VCaP (cell line): ENCODE data around the gene RGPD8.
"Not testable (repeated sequence)": the region's sequence is repeated elsewhere in the genome, so short reads cannot be mapped to it uniquely, and the experiment has no call there.

Experiments used
- H3K27ac ChIP-seq: fragments of 450-650 bp; 2 replicates; pipeline ENCODE4 v1.5.1; 2017
- TF ChIP-seq, protein P1 (sequence below): fragments of 450-650 bp; conservative IDR thresholded peaks from 2 replicates; pipeline ENCODE4 v1.5.1; 2017; ENCODE audit warnings: mild to moderate bottlenecking, moderate library complexity

RGPD8 gene

GRCh38 chr2:112451317-112451716 is 17.9 kb upstream of the RGPD8 start:
- TF ChIP-seq, protein P1, sequence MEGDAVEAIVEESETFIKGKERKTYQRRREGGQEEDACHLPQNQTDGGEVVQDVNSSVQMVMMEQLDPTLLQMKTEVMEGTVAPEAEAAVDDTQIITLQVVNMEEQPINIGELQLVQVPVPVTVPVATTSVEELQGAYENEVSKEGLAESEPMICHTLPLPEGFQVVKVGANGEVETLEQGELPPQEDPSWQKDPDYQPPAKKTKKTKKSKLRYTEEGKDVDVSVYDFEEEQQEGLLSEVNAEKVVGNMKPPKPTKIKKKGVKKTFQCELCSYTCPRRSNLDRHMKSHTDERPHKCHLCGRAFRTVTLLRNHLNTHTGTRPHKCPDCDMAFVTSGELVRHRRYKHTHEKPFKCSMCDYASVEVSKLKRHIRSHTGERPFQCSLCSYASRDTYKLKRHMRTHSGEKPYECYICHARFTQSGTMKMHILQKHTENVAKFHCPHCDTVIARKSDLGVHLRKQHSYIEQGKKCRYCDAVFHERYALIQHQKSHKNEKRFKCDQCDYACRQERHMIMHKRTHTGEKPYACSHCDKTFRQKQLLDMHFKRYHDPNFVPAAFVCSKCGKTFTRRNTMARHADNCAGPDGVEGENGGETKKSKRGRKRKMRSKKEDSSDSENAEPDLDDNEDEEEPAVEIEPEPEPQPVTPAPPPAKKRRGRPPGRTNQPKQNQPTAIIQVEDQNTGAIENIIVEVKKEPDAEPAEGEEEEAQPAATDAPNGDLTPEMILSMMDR: no peak
- H3K27ac ChIP-seq: no peak overlapping the region

GRCh38 chr2:112449854-112450253 is 16.4 kb upstream of the RGPD8 start:
- H3K27ac ChIP-seq: no peak overlapping the region
- TF ChIP-seq, protein P1: no peak

GRCh38 chr2:112444256-112444655 is 10.8 kb upstream of the RGPD8 start:
- not testable (repeated sequence) for H3K27ac ChIP-seq

GRCh38 chr2:112438603-112439261 is 5.3 kb upstream of the RGPD8 start:
- H3K27ac ChIP-seq: not testable (repeated sequence)

GRCh38 chr2:112437405-112437831 is 4.0 kb upstream of the RGPD8 start:
- not testable (repeated sequence) for H3K27ac ChIP-seq

DNA sequence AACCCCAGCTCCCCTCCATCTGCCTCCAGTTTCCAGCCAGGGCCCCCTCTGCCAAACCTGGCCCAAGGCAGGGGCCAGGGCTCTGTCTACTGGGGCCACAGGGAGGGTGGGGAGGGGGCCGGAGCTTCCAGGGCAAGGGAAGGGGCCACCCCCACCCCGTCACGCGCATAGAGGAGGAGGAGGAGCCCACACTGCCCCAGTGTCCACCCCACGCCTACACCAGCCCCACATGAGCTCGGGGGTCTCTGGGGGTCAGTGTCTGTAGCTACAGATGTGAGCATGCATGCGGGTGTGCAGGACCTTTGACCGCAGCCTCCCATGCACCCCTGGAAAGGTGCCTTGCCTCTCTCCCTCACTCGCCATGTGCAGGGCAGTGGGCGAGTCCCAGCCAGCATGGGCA is 3.5 kb upstream of the RGPD8 start:
- H3K27ac ChIP-seq: not testable (repeated sequence)

DNA sequence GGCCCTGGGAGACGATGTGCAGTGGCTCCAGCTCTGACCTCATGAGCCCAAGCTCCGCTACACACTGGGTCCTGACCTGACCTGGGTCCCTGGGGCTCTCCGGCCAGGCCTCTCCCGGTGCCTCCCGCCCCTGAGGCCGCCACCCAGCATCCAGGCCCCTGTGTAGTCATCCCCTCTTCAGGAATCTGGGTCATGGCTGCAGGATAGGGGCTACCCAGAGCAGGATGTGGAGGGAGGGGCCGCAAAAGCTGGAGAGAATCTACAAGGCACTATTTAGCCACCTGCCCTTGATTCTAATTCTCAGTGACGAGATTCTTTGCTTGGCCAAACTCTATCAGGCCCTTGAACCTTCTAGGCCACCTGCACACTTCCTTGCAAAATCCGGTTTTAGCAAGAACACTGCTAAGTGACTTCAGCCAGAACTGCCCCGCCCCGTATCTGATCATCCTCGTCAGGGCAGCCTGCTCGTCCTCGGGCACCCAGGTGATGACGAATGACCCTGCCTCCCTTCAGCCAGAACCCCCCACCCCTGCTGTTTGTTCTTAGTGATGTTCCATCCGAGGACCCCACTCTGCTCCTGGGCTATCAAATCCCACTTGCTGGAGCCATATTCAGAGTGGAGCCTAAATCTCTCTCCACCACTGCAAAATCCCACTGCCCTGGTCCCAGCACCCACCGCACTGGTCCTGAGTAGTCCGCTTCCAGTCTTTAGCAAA is 2.4 kb upstream of the RGPD8 start:
- H3K27ac ChIP-seq: not testable (repeated sequence)

GRCh38 chr2:112434890-112435715 is 1.7 kb upstream of the RGPD8 start:
- H3K27ac ChIP-seq: not testable (repeated sequence)

DNA sequence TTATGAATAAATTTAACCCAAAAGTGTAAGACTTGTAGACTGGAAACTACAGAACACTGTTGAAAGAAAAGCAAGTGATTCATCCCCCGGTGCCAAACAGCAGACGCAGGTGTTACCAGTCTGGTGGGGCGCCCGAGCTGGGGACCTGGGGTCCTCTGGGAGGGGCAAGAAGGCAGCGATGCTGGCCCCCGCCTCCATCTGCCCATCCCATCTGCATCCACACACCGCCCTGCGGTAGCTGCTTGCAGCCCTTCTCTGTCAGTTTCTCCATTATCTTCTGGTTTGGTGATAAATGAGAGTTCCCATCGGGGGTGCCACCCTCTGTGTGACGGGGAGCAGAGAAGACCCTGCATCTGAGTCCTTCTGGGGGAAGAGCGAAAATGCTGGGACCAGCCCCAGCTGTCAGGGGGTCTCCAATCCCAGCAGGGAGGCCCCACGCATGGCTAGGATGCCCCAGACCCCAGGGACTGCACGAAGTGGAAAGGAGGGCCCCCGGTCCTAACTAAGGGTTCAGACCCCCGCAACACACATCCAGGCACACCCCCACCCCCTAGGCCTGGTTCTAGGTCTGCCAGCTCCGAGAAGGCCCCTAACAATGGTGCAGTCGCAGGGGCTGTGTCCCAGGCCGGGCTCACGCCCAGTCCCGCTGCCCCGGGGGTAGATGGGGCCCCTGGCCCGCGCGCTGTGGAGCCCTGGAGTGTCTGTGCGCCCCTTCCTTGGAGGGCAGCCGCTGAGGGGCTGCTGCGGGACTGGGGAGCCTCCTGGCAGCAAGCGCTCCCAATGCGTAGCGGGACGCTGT is 686 bp upstream of the RGPD8 start:
- H3K27ac ChIP-seq: no peak overlapping the region
- TF ChIP-seq, protein P1: no peak

GRCh38 chr2:112432735-112433479 is 538 bp downstream of the RGPD8 start:
- H3K27ac ChIP-seq: not testable (repeated sequence)

GRCh38 chr2:112432390-112432734 is 1.1 kb downstream of the RGPD8 start:
- not testable (repeated sequence) for H3K27ac ChIP-seq

DNA sequence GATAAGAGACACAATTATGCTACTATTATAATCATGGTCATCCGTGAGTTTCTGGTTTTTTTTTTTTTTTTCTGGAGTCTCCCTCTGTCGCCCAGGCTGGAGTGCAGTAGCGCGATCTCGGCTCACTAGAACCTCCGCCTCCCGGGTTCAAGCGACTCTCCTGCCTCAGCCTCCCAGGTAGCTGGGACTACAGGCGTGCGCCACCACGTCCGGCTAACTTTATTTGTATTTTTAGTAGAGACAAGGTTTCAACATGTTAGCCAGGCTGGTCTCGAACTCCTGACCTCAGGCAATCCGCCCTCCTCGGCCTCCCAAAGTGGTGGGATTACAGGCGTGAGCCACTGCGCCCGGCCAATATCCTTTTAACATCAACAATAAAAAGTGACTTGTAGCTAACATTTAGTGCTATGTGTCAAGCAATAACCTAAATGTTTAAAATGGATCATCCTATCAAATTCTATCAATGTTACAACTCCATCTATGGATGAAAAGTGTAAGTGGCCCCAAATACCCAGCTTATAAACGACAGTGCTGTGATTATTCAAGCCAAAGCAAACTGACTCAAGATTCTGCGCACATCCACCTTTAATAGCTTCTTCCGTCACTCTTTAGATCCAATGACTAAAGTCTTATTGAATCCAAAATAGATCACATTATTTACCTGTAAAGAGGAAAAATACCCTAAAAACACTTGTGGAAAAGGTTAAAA is 1.7 kb downstream of the RGPD8 start:
- H3K27ac ChIP-seq: not testable (repeated sequence)

GRCh38 chr2:112424553-112424952 is 8.9 kb downstream of the RGPD8 start:
- H3K27ac ChIP-seq: not testable (repeated sequence)

DNA sequence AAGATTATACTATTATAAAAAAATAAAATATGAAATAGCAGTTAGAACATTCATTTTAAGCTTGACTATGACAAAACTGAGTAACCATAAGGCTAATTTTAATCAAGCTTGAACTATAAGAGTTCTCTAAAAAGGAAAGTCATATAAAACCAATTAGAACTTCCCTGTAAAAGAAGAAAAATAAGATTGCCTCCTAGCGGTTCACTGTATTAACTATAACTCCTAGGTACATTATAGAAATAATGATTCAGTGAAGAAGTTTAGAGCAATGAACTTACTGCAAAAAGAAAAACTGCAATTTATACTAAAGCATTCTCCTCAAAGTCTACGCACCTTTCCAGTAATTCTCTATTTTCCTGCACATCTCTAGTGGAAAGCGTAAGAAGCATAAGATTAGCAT is 16.6 kb downstream of the RGPD8 start:
- not testable (repeated sequence) for H3K27ac ChIP-seq

- H3K27ac ChIP-seq: not testable (repeated sequence)
Observed at GRCh38 chr2:112360055-112360454, 73.4 kb downstream of the RGPD8 start.

DNA sequence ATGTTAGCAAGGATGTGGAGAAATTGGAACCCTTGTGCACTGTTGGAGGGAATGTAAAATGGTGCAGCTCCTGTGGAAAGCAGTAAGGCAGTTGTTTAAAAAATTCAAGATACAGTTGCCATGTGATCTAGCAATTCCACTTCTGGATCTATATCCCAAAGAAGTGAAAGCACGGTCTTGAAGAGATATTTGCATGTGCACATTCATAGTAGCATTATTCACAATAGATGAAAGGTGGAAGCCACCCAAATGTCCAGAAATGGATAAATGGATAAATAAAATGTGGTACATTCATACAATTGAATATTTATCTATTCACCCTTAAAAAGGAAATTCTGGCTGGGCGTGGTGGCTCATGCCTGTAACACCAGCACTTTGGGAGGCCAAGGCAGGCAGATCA is 79.1 kb downstream of the RGPD8 start:
- H3K27ac ChIP-seq: not testable (repeated sequence)
